ENCODE measurements around the gene USP22.
"Not testable (repeated sequence)": the region's sequence is repeated elsewhere in the genome, so short reads cannot be mapped to it uniquely, and the experiment has no call there.

Gene USP22

GRCh38 chr17:20988001-20988636 lies 54.7 kb downstream of the USP22 start:
- no peak for DNase-seq (ENCODE audit: low read depth in 2 of 2)

GRCh38 chr17:20987511-20987910 lies 55.3 kb downstream of the USP22 start:
- no peak for DNase-seq (ENCODE audit: low read depth in 2 of 2)

GRCh38 chr17:20986767-20987510 lies 55.9 kb downstream of the USP22 start:
- DNase-seq (ENCODE audit: low read depth in 2 of 2): no peak

GRCh38 chr17:20983359-20983637 lies 59.5 kb downstream of the USP22 start:
- DNase-seq (ENCODE audit: low read depth in 2 of 2): no peak

- no peak for DNase-seq (ENCODE audit: low read depth in 2 of 2)
Measured at GRCh38 chr17:20982589-20983358, 60.0 kb downstream of the USP22 start.

- no peak for DNase-seq (ENCODE audit: low read depth in 2 of 2)
Measured at GRCh38 chr17:20981046-20981920, 61.5 kb downstream of the USP22 start.

GRCh38 chr17:20979792-20980083 lies 63.1 kb downstream of the USP22 start:
- no peak for DNase-seq (ENCODE audit: low read depth in 2 of 2)

- DNase-seq (ENCODE audit: low read depth in 2 of 2): not testable (repeated sequence)
Measured at GRCh38 chr17:20979007-20979791, 63.6 kb downstream of the USP22 start.

GRCh38 chr17:20977609-20978253 lies 65.1 kb downstream of the USP22 start:
- not testable (repeated sequence) for DNase-seq (ENCODE audit: low read depth in 2 of 2)

- no peak for DNase-seq (ENCODE audit: low read depth in 2 of 2)
Measured at GRCh38 chr17:20975566-20975965, 67.2 kb downstream of the USP22 start.

- no peak for DNase-seq (ENCODE audit: low read depth in 2 of 2)
Measured at GRCh38 chr17:20970329-20970728, 72.5 kb downstream of the USP22 start.

- no peak for DNase-seq (ENCODE audit: low read depth in 2 of 2)
Measured at GRCh38 chr17:20968913-20969616, 73.7 kb downstream of the USP22 start.

- no peak for DNase-seq (ENCODE audit: low read depth in 2 of 2)
Measured at GRCh38 chr17:20967776-20968175, 75.0 kb downstream of the USP22 start.

- no peak for DNase-seq (ENCODE audit: low read depth in 2 of 2)
Measured at GRCh38 chr17:20966870-20967269, 75.9 kb downstream of the USP22 start.

- DNase-seq (ENCODE audit: low read depth in 2 of 2): no peak
Measured at GRCh38 chr17:20965492-20965891, 77.3 kb downstream of the USP22 start.

- DNase-seq (ENCODE audit: low read depth in 2 of 2): no peak
Measured at GRCh38 chr17:20961586-20961985, 81.2 kb downstream of the USP22 start.

- DNase-seq (ENCODE audit: low read depth in 2 of 2): no peak
Measured at GRCh38 chr17:20960871-20961270, 81.9 kb downstream of the USP22 start.

- no peak for DNase-seq (ENCODE audit: low read depth in 2 of 2)
Measured at GRCh38 chr17:20955427-20956323, 87.1 kb downstream of the USP22 start.

- no peak for DNase-seq (ENCODE audit: low read depth in 2 of 2)
Measured at GRCh38 chr17:20954794-20955193, 88.0 kb downstream of the USP22 start.

Measured in stimulated activated CD8-positive, alpha-beta memory T cell treated with anti-CD3 and anti-CD28 coated beads, Interleukin-2, amount 100 ng/mL, for 48 hours (primary cell).